ENCODE measurements around the gene NOTCH1.
"Not testable (repeated sequence)": the region's sequence is repeated elsewhere in the genome, so short reads cannot be mapped to it uniquely, and the experiment has no call there.

The NOTCH1 gene

DNA sequence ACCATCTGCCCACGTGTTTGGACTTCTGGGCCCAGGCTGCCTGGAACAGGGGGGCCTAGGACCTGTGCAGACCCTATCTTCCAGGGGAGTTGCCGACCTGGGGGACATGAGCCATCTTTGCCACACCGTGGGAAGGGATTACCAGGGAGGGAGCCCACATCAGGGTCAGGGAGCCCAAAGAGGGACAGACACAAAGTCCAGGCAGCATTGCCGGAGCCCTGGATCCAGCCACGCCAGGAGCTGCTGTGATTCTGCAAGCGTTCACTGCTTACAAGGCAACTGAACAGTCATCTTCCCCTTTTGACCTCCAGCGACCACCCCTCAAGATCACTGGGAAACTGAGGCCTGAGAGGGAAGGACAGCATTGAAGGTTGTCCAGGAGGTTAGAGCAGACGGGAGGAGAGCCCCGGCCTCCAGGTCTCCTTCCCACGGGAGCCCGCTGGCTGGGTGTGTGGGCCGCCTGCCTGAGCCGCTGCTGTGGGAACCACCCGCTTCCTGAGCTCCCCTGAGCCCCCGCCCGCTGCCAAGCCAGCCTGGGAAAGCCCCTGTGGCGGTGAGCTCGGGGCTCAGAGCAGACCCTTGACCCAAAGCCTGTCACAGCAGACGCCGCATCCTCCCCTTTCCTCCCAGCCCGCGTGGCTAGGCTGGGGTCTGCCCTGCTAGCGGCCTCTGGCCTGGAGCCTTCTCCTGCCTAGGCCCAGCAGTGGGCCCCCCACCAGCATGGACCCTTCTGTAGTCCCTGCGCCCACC, 17.1 kb upstream of the NOTCH1 start:
- DNase-seq: no peak

DNA sequence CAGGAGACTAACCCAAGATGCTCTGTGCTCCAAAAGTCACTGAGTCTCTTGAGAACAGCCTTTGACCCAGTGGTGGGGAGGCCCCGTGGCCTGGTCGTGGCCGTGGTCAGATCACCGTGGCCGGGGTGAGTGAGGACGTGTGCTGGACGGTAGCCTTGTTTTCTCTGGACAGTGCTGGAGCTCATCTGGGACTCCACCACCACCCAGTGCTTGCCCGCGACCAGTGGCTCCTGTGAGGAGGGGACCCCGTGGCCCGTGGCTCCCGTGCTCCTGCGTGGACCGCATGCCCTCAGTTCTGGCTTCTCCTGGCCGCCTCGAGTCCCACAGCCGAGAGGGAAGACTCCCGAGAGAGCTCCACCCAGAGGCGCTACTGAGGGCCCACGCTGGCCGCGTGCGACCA, 15.9 kb upstream of the NOTCH1 start:
- no peak for DNase-seq

DNA sequence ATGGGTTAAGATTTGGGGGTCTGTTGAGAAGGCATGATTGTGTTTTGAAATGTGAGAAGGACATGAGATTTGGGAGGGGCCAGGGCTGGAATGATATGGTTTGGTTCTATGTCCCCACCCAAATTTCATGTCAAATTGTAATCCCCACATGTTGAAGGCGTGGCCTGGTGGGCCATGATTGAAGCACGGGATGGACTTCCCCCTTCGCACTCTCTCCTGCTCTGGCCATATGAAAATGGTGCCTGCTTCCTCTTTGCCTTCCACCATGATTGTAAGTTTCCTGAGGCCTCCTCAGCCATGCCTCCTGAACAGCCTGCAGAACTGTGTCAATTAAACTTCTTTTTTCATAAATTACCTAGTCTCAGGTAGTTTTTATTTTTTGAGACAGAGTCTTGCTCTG, 14.7 kb upstream of the NOTCH1 start:
- DNase-seq: no peak

DNA sequence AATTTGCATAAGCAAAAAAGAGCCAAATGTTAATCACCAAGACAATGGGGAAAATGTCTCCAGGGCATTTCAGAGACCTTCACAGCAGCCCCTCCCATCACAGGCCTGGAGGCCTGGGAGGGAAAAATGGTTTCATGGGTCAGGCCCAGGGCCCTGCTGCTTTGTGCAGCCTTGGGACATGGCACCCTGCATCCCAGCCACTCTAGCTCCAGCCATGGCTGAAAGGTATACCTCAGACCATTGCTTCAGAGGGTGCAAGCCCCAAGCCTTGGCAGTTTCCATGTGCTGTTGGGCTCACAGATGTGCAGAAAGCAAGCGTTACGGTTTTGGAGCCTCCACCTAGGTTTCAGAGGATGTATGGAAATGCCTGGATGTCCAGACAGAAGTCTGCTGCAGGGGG, 13.5 kb upstream of the NOTCH1 start:
- not testable (repeated sequence) for DNase-seq

DNA sequence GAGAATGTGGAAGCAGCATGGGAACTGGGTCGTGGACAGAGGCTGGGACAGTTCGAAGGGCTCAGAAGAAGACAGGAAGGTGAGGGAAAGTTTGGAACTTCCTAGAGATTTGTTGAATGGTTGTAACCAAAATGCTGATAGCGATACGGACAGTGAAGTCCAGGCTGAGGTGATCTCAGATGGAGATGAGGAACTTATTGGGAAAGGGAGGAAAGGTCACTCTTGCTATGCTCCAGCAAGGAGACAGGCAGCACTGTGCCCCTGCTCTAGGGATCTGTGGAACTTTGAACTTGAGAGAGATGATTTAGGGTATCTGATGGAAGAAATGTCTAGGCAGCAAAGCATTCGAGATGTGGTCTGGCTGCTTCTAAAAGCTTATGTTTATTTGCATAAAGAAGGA, 13.0 kb upstream of the NOTCH1 start:
- DNase-seq: not testable (repeated sequence)

DNA sequence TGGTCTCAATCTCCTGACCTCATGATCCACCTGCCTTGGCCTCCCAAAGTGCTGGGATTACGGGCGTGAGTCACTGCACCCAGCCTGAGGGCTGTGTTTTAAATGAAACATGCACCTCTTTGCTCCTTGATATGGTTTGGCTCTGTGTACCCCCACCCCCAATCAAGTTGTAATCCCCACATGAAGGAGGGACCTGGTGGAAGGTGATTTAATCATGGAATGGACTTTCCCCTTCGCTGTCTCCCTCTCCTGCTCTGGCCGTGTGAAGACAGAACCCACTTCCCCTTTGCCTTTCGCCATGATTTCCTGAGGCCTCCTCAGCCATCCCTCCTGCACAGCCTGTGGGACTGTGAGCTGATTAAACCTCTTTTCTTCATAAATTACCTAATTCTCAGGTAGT, 12.5 kb upstream of the NOTCH1 start:
- DNase-seq: no peak

DNA sequence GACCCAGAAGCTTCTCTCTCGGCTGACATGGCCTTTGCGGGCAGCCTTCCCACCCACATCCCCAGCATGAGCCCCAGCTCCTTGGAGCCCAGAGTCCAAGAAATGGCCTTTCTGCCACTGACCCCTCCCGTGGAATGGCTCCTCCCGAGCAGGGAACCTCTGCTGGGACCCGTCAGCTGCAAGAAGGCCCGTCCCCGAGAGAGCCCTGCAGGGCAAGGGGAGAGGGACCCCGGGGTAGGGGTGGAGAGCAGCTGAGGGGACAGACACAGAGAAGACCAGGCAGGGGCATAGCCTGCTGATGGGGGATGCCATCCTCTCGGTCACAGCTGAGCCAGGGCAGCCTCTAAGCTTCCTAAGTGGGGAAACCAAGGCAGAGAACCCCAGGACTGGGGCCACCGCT, 11.2 kb upstream of the NOTCH1 start:
- no peak for DNase-seq

DNA sequence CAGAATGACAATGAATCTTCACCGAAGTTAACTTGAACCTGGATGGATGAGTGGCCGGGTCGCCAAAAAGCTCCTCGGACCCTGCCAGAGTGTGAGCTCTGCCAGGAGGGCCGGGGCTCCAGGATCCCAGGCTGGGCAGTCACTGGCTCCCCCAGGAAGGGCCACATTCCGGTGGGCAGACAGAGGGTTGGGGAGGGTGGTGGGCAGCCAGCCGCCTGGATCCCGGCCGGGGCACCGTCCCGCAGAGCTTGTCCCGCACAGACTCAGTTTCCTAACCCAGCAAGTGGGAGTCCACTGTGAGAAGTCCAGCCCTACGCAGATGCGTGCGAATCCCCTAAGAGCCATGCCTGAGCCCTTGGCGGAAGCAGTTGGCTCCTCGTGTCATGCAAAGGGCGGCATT, 10.3 kb upstream of the NOTCH1 start:
- DNase-seq: no peak

DNA sequence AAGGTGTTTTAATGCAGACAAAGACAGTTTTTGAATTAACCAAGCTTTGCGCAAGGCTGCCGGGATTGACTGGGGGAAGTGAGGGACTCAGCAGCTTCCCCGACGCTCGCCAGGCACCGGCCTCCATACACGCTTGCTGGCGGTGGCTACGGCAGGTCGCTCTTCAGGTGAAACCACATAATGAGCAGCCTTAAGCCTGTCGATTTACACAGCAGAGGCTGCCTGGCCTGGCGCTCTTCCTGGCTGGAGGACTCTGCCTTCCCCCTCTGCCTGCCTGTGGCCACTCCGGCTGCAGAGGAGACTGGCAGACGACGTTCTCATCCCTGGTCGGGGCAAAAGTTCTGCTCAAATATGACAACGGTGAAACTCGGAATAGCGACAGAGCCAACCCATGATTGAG, 9.0 kb upstream of the NOTCH1 start:
- DNase-seq: no peak

DNA sequence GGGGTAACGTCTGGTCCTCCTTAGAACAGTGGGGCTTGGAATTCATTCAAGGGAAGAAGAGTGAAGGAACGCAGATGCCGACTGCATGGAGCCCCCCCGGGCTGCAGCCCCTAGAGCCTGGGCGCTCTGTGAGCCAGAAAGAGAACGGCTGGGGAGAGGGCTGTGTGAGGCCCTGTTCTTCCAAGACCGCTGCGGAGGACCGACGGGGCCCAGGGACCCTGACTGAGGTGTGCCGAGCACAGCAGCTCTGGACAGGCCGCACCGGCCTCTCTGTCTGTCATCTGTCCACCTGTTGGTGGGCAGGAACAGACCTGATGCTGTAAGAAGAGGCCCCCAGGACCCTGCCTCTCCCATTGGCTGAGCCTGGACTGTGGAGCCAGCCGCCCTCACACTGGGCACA, 7.7 kb upstream of the NOTCH1 start:
- DNase-seq: no peak

DNA sequence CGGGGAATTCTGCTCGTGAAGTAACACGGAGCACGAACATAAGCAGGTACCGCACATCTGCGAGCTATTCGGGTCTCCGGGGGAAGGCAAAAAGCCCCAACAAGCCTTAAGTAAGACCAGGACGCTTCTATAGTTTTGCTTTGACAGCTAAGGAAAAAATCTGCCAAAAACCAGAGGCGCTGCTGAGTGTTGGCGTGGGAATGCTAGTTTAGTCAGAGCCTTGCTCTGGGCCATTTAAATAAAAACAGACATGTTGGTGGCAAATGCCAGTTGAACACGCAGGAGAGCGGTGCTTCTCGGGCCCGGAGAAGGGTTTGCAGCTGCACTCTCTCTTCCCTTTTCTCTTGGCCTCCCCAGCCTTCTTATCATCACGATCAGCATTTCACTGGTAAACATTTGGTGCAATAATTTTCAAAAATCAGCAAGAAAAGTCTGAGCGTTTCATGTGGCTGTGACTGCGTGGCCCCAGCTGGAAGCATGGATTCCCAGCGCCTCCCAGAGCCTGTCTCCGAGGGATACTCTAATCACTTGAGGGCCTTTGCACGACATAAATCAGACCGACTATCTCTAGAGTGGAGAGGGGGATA, 6.4 kb upstream of the NOTCH1 start:
- DNase-seq: no peak

DNA sequence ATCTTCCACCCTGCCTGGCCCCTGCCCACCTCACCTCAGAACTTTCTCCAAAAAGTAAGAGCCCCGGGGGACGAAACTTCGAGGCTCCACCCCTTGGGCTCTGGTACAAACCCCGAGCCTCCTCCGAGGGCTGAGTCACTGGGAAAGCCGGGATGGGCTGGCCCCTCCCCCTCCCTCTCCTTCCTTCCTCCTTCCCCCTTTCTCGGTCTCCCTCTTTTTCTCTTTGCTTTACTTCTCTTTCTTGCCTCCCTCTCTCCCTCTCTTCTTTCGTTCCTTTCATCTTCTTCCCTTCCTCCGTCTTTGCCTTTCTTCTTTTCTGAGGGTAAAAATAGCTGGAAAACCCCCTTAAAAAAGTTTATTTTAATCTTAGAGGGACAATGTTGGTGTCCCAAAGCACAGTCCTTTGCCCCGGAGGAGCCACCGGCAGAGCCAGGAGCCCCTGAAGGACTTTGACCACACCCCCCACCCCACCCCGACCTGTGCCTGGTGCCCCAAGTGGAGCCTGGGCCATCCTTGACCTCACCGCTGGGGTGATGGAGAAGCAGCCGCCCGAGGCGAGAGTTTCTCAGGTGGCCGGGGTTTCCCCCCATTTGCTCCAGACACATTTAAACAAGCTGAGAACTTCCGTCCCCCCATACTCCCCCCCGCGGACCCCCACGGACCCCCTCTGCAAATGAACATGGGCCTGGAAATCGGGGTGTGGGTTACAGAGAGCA, 5.7 kb upstream of the NOTCH1 start:
- no peak for DNase-seq

DNA sequence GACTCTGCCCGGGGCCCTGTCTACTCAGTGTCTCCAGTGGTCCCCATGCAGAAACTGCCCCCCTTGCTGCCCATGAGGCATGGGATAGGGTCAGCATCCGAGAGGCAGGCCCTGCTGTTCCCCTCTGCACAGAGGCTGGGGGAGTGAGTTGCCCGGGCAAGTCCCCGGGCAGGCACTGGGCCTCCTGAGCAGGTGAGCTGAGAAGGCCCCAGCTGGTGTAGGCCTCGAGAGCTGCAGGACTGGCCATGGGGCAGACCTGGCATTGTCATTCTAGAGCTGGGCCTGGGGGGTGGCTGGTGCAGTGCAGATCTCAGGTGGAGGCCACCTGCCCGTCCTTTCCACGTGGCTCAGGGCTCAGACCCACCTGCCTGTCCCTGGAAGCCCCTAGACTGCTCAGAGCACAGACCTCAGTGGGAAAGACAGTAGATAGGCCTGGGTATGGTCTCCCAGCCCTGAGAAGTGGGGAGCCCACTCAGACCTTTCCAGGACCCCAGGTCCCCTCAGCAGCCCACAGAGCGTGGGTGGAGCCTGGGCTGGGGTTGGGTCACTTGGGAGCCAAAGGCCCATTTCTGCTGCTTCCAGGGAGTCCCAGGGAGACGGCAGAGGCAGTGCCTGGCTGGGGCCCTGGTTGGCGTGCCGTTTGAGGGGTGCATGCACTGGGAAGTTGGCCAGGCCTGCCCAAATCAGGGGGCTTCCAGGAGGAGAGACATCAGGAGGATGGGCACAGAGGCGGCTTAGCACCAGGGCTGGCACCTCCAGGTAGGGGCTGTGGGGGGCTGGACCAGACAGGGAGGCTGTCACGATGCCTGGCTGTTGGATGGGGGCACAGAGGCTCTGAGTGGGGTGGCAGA, 4.8 kb upstream of the NOTCH1 start:
- no peak for DNase-seq

DNA sequence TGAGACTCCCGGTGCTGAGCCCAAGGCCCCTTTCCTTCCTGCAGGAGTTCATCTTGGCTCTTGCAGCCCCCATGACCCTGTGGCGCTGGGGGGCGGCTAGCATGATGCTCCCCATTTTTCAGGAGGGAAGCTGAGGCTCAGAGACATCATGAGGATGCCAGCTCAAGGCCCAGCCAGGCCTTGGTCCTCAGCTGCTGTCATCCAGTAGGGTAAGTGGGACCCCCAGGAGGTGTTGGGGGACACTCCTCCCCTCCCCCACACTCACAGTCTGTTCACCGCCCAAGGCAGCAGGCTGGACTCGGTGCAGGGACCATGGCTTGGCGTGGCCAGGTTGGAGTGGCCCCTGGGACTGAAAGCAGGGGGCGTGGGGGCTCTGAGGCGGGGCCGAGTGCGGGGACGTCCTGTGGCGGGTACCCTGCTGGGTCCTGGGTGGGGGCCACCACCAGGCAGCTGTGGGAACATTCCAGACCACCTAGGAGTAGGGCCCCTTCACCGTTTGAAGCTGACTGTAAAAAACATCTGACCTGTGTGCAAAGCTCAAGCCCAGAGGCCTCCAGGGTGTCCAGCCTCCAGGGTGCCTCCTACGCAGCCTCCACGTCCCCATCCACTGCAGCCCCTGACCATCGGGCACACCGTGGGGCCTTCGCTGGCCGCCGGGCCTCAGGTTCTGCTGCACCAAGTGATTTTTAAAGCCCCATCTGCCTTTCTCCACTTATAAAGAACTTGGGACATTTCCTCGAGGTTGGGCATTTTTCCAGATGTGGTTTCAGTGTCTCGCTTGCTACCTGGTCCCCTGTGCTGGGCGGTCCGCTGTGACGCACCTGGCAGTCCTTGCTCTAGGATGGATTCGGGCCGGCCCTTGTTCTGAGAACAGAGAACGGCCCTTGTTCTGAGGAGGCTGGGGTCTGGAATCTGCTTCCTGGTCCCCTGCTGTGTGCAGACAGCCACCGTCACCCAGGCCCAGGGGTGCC, 3.4 kb upstream of the NOTCH1 start:
- no peak for DNase-seq

DNA sequence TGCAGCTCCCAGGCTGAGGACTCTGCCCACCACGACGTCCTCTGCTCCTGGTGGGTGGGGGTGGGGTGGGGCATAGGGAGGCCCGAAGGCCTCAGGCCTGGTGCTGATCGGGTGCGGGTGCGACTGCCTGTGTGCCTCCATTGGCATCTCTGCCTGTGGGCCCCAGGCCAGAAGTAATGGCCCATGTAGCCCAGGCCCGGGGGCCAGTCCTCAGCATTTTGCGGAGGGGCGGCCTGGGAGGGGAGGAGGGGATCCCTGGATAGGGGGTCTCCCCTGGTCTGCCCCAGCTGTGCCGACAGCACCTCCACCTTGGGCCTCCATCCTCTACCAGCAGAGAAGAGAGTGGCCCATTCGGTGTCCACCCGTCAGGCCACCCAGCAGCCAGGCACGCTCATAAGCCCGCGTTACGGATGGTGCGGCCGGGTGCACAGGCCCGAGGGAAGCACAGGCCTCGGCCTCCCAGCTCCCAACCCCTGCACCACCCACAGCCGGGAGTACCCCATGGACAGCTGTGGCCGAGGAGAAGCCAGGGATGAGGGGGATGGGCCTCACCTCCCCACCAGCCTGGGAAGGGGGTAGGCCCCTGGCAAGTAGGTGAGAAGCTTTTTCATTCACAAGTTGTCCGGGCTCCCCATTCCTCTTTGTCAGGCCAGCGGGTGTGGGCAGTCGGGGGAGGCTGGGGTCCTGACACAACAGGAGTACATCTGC, 1.8 kb upstream of the NOTCH1 start:
- DNase-seq: no peak

DNA sequence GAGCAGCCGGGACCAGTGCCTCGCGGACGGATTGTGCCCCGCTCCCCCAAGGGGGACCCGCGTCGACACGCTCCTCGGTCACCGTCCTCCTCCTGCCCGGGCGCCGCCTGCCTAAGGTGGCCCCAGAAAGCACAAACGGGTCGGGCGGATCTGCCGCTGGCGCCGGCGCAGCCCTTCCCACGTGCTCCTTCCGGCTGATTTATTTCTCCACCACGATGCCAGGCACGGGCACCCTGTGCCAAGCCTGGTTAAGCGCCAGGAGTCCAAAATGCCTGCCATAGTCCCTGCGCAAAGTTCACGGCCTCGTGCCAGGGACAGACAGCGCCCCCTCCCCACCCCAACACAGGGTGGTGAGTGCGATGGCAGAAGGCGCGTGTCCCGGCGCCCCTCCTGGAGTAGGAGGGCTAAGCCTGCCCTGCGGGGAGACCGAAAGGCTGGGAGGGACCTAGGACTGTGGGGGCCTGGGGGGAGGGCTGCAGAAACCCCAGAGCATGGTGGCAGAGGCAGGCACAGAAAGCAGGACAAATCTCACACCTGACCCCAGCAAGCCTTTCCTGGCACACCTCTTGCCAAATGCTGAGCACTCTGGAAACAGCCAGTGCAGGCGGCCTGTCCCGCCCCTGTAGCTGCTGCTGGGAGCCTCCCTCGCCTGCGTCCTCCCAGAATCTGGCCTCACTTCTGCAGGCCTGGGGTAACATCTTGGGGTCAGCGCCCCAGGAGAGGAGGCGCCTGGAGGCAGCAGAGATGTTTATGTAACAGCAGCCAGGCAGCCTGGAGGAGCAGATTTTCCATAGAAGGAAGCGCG, 1.1 kb upstream of the NOTCH1 start:
- DNase-seq: no peak

DNA sequence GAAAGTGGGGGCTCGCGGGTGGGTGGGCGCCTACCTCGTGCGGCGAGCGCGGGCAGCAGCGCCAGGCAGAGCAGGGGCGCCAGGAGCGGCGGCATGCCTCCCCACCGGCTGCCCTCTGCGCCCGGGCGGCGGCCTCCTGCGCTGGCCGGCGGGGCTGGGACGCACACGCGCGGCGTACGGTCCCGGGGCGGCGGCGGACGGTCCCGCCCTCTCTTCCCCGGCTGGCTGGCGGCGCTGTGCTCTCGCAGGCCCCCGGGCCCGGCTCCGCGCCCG, 220 bp downstream of the NOTCH1 start:
- DNase-seq: no peak

DNA sequence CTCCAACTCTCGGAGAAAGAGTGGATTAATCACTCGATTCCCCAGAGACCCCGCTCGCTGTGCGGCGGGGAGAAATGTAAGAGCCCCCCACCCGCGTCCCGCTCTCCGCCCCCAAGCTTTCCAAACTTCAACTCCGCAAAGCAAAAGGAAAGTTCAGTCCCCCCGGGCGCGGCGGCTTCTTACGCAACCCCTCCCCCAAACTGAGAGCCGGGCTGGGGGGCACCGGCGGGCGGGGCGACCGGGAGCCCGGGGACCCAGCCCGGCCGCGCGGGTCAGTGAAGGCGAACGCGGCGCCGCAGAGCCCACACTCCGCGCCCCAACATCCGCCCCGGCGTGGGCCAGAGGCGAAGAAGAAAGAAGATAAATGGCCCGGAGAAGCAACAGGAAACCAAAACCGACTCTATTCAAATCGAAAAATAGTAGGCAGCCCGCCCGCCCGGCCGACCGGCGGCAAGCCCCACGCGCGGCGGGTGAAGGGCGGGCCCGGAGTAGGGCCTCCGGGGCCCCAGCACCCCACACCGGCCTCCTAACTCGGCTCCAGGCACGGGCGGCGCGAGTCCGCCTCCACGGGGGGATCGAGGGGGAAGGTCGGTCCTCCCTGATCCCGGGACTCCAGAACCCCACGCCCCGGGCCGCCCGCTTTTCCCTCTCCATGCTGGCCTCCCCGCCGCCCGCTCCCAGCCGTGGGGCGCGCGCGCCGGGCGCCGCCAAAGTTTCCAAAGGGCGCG, 720 bp downstream of the NOTCH1 start:
- no peak for DNase-seq

DNA sequence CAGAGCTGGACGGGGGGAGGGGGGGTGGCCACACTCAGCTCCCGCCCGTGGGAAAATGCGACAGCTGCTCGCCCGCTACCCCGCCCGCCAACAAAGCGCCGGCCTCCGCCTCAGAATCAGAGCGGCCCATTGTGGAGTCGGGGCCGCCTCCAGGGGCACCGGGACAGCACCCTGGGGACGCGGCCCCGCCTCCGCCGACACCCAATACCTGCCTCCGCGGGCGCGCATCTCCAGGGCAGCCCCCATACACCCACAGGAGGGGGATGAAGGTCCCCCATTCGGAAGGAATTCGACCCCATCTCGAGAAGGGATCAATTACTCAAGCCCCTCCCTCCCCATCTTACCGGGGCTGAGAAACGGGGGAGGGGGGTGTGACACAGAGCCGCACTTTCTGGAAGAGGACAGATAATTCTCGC, 1.3 kb downstream of the NOTCH1 start:
- no peak for DNase-seq
